ENCODE measurements around the gene FOXL3.
"Not testable (repeated sequence)": the region's sequence is repeated elsewhere in the genome, so short reads cannot be mapped to it uniquely, and the experiment has no call there.

The FOXL3 gene

GRCh38 chr7:326809-327232, 36.9 kb downstream of the FOXL3 start:
- no peak for DNase-seq

- no peak for DNase-seq
Measured at GRCh38 chr7:327233-327931, 37.4 kb downstream of the FOXL3 start.

GRCh38 chr7:327991-328702, 38.2 kb downstream of the FOXL3 start:
- DNase-seq: no peak

- no peak for DNase-seq
Measured at GRCh38 chr7:329691-330281, 39.8 kb downstream of the FOXL3 start.

GRCh38 chr7:330511-331230, 40.7 kb downstream of the FOXL3 start:
- DNase-seq: no peak

- no peak for DNase-seq
Measured at GRCh38 chr7:332020-332517, 42.1 kb downstream of the FOXL3 start.

- DNase-seq: peak; percentile 84
Measured at GRCh38 chr7:332646-333392, 42.8 kb downstream of the FOXL3 start.

- DNase-seq: no peak
Measured at GRCh38 chr7:333393-333764, 43.4 kb downstream of the FOXL3 start.

- DNase-seq: no peak
Measured at GRCh38 chr7:334618-335357, 44.8 kb downstream of the FOXL3 start.

- no peak for DNase-seq
Measured at GRCh38 chr7:335358-336148, 45.6 kb downstream of the FOXL3 start.

GRCh38 chr7:336149-336533, 46.2 kb downstream of the FOXL3 start:
- not testable (repeated sequence) for DNase-seq

GRCh38 chr7:336810-337566, 47.0 kb downstream of the FOXL3 start:
- no peak for DNase-seq

- no peak for DNase-seq
Measured at GRCh38 chr7:337567-337951, 47.6 kb downstream of the FOXL3 start.

- no peak for DNase-seq
Measured at GRCh38 chr7:338295-339061, 48.5 kb downstream of the FOXL3 start.

GRCh38 chr7:339062-339342, 49.0 kb downstream of the FOXL3 start:
- no peak for DNase-seq

- no peak for DNase-seq
Measured at GRCh38 chr7:339696-340095, 49.7 kb downstream of the FOXL3 start.

- no peak for DNase-seq
Measured at GRCh38 chr7:340200-340937, 50.4 kb downstream of the FOXL3 start.

All from stimulated activated naive CD4-positive, alpha-beta T cell treated with Interleukin-2 at 50 U/mL for 16 hours (primary cell).